HG03097 (cell line): Measurements from ENCODE around the gene CENPU.

ENCODE experiments used
- ATAC-seq: cut with Tn5 transposase; IDR thresholded peaks from one replicate; pipeline ENCODE4 v1.9.1; 2021; ENCODE audit not compliant: unreplicated experiment, low FRiP score

CENPU gene

GRCh38 chr4:184715526-184715925 lies 18.4 kb downstream of the CENPU start:
- ATAC-seq: no peak

- no peak for ATAC-seq
These were observed 20.0 kb downstream of the CENPU start for GRCh38 chr4:184713887-184714286.

- ATAC-seq: no peak
These were observed 21.6 kb downstream of the CENPU start for GRCh38 chr4:184712322-184712721.

- ATAC-seq: no peak
These were observed 27.4 kb downstream of the CENPU start for GRCh38 chr4:184706453-184706852.

GRCh38 chr4:184705692-184706091 lies 28.2 kb downstream of the CENPU start:
- no peak for ATAC-seq

- no peak for ATAC-seq
These were observed 31.8 kb downstream of the CENPU start for GRCh38 chr4:184702114-184702513.

- ATAC-seq: no peak
These were observed 34.0 kb downstream of the CENPU start for GRCh38 chr4:184699941-184700340.

- ATAC-seq: no peak
These were observed 35.9 kb downstream of the CENPU start for GRCh38 chr4:184697956-184698355.

- no peak for ATAC-seq
These were observed 38.6 kb downstream of the CENPU start for GRCh38 chr4:184695178-184695896.

- no peak for ATAC-seq
These were observed 39.4 kb downstream of the CENPU start for GRCh38 chr4:184694412-184694956.

- ATAC-seq: no peak
These were observed 40.8 kb downstream of the CENPU start for GRCh38 chr4:184693056-184693455.

- ATAC-seq: no peak
These were observed 44.2 kb downstream of the CENPU start for GRCh38 chr4:184689681-184690080.

GRCh38 chr4:184688447-184688846 lies 45.4 kb downstream of the CENPU start:
- no peak for ATAC-seq

GRCh38 chr4:184688005-184688404 lies 45.9 kb downstream of the CENPU start:
- no peak for ATAC-seq

- no peak for ATAC-seq
These were observed 49.3 kb downstream of the CENPU start for GRCh38 chr4:184684491-184685189.

- ATAC-seq: no peak
These were observed 52.0 kb downstream of the CENPU start for GRCh38 chr4:184681916-184682315.

- ATAC-seq: no peak
These were observed 53.2 kb downstream of the CENPU start for GRCh38 chr4:184680698-184681097.

GRCh38 chr4:184675821-184676492 lies 57.9 kb downstream of the CENPU start:
- ATAC-seq: no peak

GRCh38 chr4:184675018-184675417 lies 58.9 kb downstream of the CENPU start:
- no peak for ATAC-seq

- ATAC-seq: no peak
These were observed 59.9 kb downstream of the CENPU start for GRCh38 chr4:184674011-184674410.

- ATAC-seq: no peak
These were observed 61.2 kb downstream of the CENPU start for GRCh38 chr4:184672741-184673140.
